HCT116 (cell line): Measurements from ENCODE around the gene C6orf47. TPM values are rescaled to one million over a fixed set of nuclear protein-coding genes. Genes with fewer than 3 reads are reported as not detected.

Experiments
- ATAC-seq: fragments of 200-7000 bp; cut with Tn5 transposase; 2 replicates; pipeline ENCODE4 v1.9.1; 2020; ENCODE audit warnings: mild to moderate bottlenecking, moderate library complexity
- BruUV-seq: library from RNA; stranded (reverse); fragments of 400-500 nt; replicated peaks from 2 replicates; lab custom pipeline; 2021; lab: Mats Ljungman, UMichigan
- CTCF ChIA-PET: fragments of 300-600 bp; sonication (Branson Sonifier 250); formaldehyde crosslinking; loops from one replicate; lab custom pipeline; 2021; ENCODE audit warnings: antibody characterized with exemption; lab: Charles Lee
- POLR2A ChIA-PET: fragments of 300-600, 350-600 bp; sonication (Branson Sonifier 250); formaldehyde crosslinking; loops from one replicate; lab custom pipeline; 2021; ENCODE audit warnings: antibody characterized with exemption; lab: Charles Lee
- RAD21 ChIA-PET, 2 experiments: fragments of 300-600 bp; sonication (Branson Sonifier 250); formaldehyde crosslinking; loops; one replicate each; lab custom pipeline; 2023; ENCODE audit warnings: low total read pairs in 2 of 2; ENCODE audit not compliant: uncharacterized antibody in 2 of 2, unreplicated experiment in 2 of 2, low non-redundant PET in 1 of 2; lab: Charles Lee
- DNase-seq: peaks from one replicate; pipeline ENCODE4 v3.0.0-alpha.2; 2010; ENCODE audit warnings: low read depth, low spot score
- H2AFZ ChIP-seq: fragments of 200-600 bp; shearing (Covaris generic), sonication (generic); 2 replicates; pipeline ENCODE4 v1.6.1; 2017; ENCODE audit warnings: low read depth, mixed run types, mixed read lengths, antibody characterized with exemption, low read length; ENCODE audit not compliant: poor library complexity, severe bottlenecking
- H3K27ac ChIP-seq: 2 replicates; pipeline ENCODE4 v1.5.1; 2012; ENCODE audit warnings: low read depth, low read length
- H3K27me3 ChIP-seq: fragments of 200-600 bp; sonication (generic); 2 replicates; pipeline ENCODE4 v1.6.1; 2016; ENCODE audit warnings: mixed run types, low read length, mixed read lengths; ENCODE audit not compliant: insufficient read depth
- H3K36me3 ChIP-seq, 2 experiments: fragments of 200-500 bp in 1 of 2; fragments of 200-600 bp in 1 of 2; sonication (Bioruptor generic) in 1 of 2; sonication (generic) in 1 of 2; 2 replicates each; pipeline versions ENCODE4 v1.5.1 to v1.6.1; 2014 to 2016; ENCODE audit warnings: low read length in 2 of 2, inconsistent platforms in 1 of 2, mixed read lengths in 1 of 2, mixed run types in 1 of 2; ENCODE audit not compliant: insufficient read depth in 2 of 2, control insufficient read depth in 1 of 2
- H3K4me1 ChIP-seq, 2 experiments: fragments of 200-600 bp in 1 of 2; sonication (generic) in 1 of 2; 2 replicates each; pipeline versions ENCODE4 v1.5.1 to v1.6.1; 2012 to 2017; ENCODE audit warnings: low read length in 2 of 2, inconsistent platforms in 1 of 2, mild to moderate bottlenecking in 1 of 2, mixed read lengths in 1 of 2, mixed run types in 1 of 2, moderate library complexity in 1 of 2; ENCODE audit not compliant: insufficient read depth in 2 of 2, control insufficient read depth in 1 of 2
- H3K4me2 ChIP-seq: fragments of 200-600 bp; sonication (generic); 2 replicates; pipeline ENCODE4 v1.6.1; 2017; ENCODE audit warnings: mixed run types, low read length, mixed read lengths
- H3K4me3 ChIP-seq, 2 experiments: fragments of 200-600 bp in 1 of 2; sonication (generic) in 1 of 2; replicated peaks in 1 of 2; 2 replicates each; pipeline ENCODE4 v1.5.1; 2011 to 2016; ENCODE audit warnings: low read length in 2 of 2, control low read depth in 1 of 2, low read depth in 1 of 2, mild to moderate bottlenecking in 1 of 2, mixed read lengths in 1 of 2, mixed run types in 1 of 2
- H3K79me2 ChIP-seq: fragments of 200-600 bp; sonication (generic); 2 replicates; pipeline ENCODE4 v1.6.1; 2017; ENCODE audit warnings: mild to moderate bottlenecking, mixed run types, low read length, moderate library complexity, mixed read lengths; ENCODE audit not compliant: insufficient read depth
- H3K9ac ChIP-seq: fragments of 200-600 bp; sonication (generic); 2 replicates; pipeline ENCODE4 v1.6.1; 2016; ENCODE audit warnings: low read length, mixed read lengths
- H3K9me2 ChIP-seq: fragments of 200-600 bp; sonication (generic), shearing (Covaris generic); 2 replicates; pipeline ENCODE4 v1.6.1; 2017; ENCODE audit warnings: mixed run types, mild to moderate bottlenecking, moderate library complexity; ENCODE audit not compliant: insufficient read depth
- H3K9me3 ChIP-seq, 2 experiments: fragments of 200-500 bp in 1 of 2; fragments of 200-600 bp in 1 of 2; sonication (Bioruptor generic) in 1 of 2; sonication (generic) in 1 of 2; 2 replicates each; pipeline ENCODE4 v1.6.1; 2014 to 2017; ENCODE audit warnings: low read length in 2 of 2, mixed read lengths in 2 of 2, inconsistent platforms in 1 of 2, low read depth in 1 of 2, mild to moderate bottlenecking in 1 of 2, mixed run types in 1 of 2, moderate library complexity in 1 of 2; ENCODE audit not compliant: control insufficient read depth in 1 of 2, insufficient read depth in 1 of 2
- H4K20me1 ChIP-seq: fragments of 200-600 bp; sonication (generic), shearing (Covaris generic); 2 replicates; pipeline ENCODE4 v1.6.1; 2017; ENCODE audit warnings: mixed run types, mild to moderate bottlenecking, moderate library complexity; ENCODE audit not compliant: insufficient read depth
- CBX3 ChIP-seq: IDR thresholded peaks from 2 replicates; pipeline ENCODE4 v1.6.1; 2012; ENCODE audit warnings: low read depth
- CEBPB ChIP-seq: IDR thresholded peaks from 2 replicates; pipeline ENCODE4 v1.6.1; 2012; ENCODE audit warnings: low read depth
- CTCF ChIP-seq, 3 experiments: fragments of 200-600 bp in 1 of 3; sonication (generic) in 1 of 3; IDR thresholded peaks in 2 of 3; conservative IDR thresholded peaks in 1 of 3; 2 replicates each; pipeline ENCODE4 v1.5.1; 2012 to 2017; ENCODE audit warnings: low read depth in 2 of 3, low read length in 2 of 3, antibody characterized with exemption in 1 of 3, borderline replicate concordance in 1 of 3, control low read depth in 1 of 3, mild to moderate bottlenecking in 1 of 3, mixed read lengths in 1 of 3, mixed run types in 1 of 3, moderate library complexity in 1 of 3; ENCODE audit not compliant: insufficient read depth in 1 of 3
- EGR1 ChIP-seq: IDR thresholded peaks from 2 replicates; pipeline ENCODE4 v1.6.1; 2012; ENCODE audit warnings: low read depth
- ELF1 ChIP-seq: IDR thresholded peaks from 2 replicates; pipeline ENCODE4 v1.6.1; 2012; ENCODE audit warnings: low read depth, borderline replicate concordance
- EZH2phosphoT487 ChIP-seq: fragments of 200-600 bp; IDR thresholded peaks from 2 replicates; pipeline ENCODE4 v1.6.1; 2018; ENCODE audit warnings: antibody characterized with exemption, borderline replicate concordance
- FOSL1 ChIP-seq: IDR thresholded peaks from 2 replicates; pipeline ENCODE4 v1.6.1; 2012; ENCODE audit warnings: low read depth
- JUND ChIP-seq: IDR thresholded peaks from 2 replicates; pipeline ENCODE4 v1.6.1; 2012
- MAX ChIP-seq: IDR thresholded peaks from 2 replicates; pipeline ENCODE4 v1.6.1; 2012
- POLR2A ChIP-seq: IDR thresholded peaks from 2 replicates; pipeline ENCODE4 v1.7.0; 2011; ENCODE audit warnings: borderline replicate concordance; ENCODE audit not compliant: insufficient read depth, insufficient read length; ENCODE audit errors: extremely low read depth
- POLR2AphosphoS5 ChIP-seq: IDR thresholded peaks from 2 replicates; pipeline ENCODE4 v1.6.1; 2011; ENCODE audit warnings: mild to moderate bottlenecking, low read depth, low read length, moderate library complexity
- RAD21 ChIP-seq: IDR thresholded peaks from 2 replicates; pipeline ENCODE4 v1.6.1; 2012; ENCODE audit warnings: low read depth, mild to moderate bottlenecking
- REST ChIP-seq: IDR thresholded peaks from 2 replicates; pipeline ENCODE4 v1.6.1; 2012; ENCODE audit warnings: low read depth
- SIN3A ChIP-seq: IDR thresholded peaks from 2 replicates; pipeline ENCODE4 v1.6.1; 2012; ENCODE audit warnings: low read depth
- SRF ChIP-seq: IDR thresholded peaks from 2 replicates; pipeline ENCODE4 v1.6.1; 2012; ENCODE audit warnings: low read depth
- TCF7L2 ChIP-seq: IDR thresholded peaks from 2 replicates; pipeline ENCODE4 v1.7.0; 2011; ENCODE audit warnings: borderline replicate concordance, inconsistent platforms; ENCODE audit not compliant: insufficient read depth, insufficient read length; ENCODE audit errors: extremely low read depth
- ZBTB33 ChIP-seq: IDR thresholded peaks from 2 replicates; pipeline ENCODE4 v1.6.1; 2011; ENCODE audit warnings: mild to moderate bottlenecking, low read length, moderate library complexity; ENCODE audit not compliant: insufficient replicate concordance; ENCODE audit errors: extremely low read depth
- ZFX ChIP-seq: fragments of 450-650 bp; IDR thresholded peaks from 2 replicates; pipeline ENCODE4 v1.6.1; 2017
- intact Hi-C: fragments of 100-400 bp; cut with micrococcal nuclease; formaldehyde crosslinking; loops from 2 replicates; pipeline ENCODE4 v1.10.0; 2022
- total RNA-seq: library from RNA; stranded (reverse); gene quantifications from one replicate; pipeline ENCODE4 v1.2.1, GENCODE V29; 2021; ENCODE audit not compliant: unreplicated experiment

The C6orf47 gene
- total RNA-seq, 1 experiment from 2014 or later, result 13.4 TPM

GRCh38 chr6:31639043-31639442 lies 21.5 kb downstream of the C6orf47 start:
- no peak overlapping the region for H3K9ac ChIP-seq
- intact Hi-C loops, result no loop called here
- H3K9me2 ChIP-seq, result no peaks in the 10 kb centered on the region
- no peaks in the 10 kb centered on the region for H3K27me3 ChIP-seq
- no peaks in the 10 kb centered on the region for H4K20me1 ChIP-seq
- H3K27ac ChIP-seq, result no peak overlapping the region
- TF ChIP-seq TCF7L2, result no peak
- TF ChIP-seq JUND, result no peak
- TF ChIP-seq RAD21, result no peak
- no peak for TF ChIP-seq ZBTB33
- no peak for TF ChIP-seq ZFX
- TF ChIP-seq POLR2AphosphoS5, result no peak
- TF ChIP-seq SRF, result no peak
- TF ChIP-seq EGR1, result no peak
- no peak for TF ChIP-seq MAX
- TF ChIP-seq CBX3, result no peak
- no peak for TF ChIP-seq SIN3A
- no peak for TF ChIP-seq FOSL1
- no peak for TF ChIP-seq EZH2phosphoT487
- TF ChIP-seq POLR2A, result no peak
- no peak for TF ChIP-seq CEBPB
- no peak for TF ChIP-seq ELF1
- no peak for TF ChIP-seq CTCF (IDR thresholded peaks at IDR 0.05 in 2 of 3, conservative IDR thresholded peaks at IDR 0.05 in 1 of 3; ENCODE audit: borderline replicate concordance in 1 of 3, insufficient read depth in 1 of 3, low read depth in 2 of 3, low read length in 2 of 3)
- TF ChIP-seq REST, result no peak
- peaks cover 50 to 63% of the 10 kb centered on the region in 2 experiments; a peak in 3 of 4 replicates for H3K36me3 ChIP-seq
- no peak overlapping the region for H3K4me2 ChIP-seq
- ChIA-PET RAD21 (no interaction called here), CTCF (interaction anchor here (1.4 kb wide), 1 partner anchor 131 kb away, joined by 5 read pairs; no protein-coding TSS in a partner anchor), POLR2A (interaction anchor here (0.8 to 1.7 kb wide), 5 partner anchors 13 to 262 kb away, joined by 3 to 13 read pairs (median 4); partner anchors contain the start of gene BAG6)
- no TSS peak for BruUV-seq
- H3K79me2 ChIP-seq, result peaks cover 7% of the 10 kb centered on the region; the same call in 1 of the 2 replicates
- H3K4me1 ChIP-seq, result no peaks in the 10 kb centered on the region
- DNase-seq, result no peak
- H2AFZ ChIP-seq, result no peak overlapping the region
- ATAC-seq, result no peak
- H3K9me3 ChIP-seq, result no peaks in the 10 kb centered on the region
- H3K4me3 ChIP-seq, result no peak overlapping the region
